Right ventricle myocardium superior (tissue), 1 donor: ENCODE results near the gene COL4A3. TPM values are rescaled to one million over a fixed set of nuclear protein-coding genes. Genes with fewer than 3 reads are reported as not detected.
A peak's percentile ranks its signal among the peaks of the same experiment; 100 is the strongest.
"Not testable (repeated sequence)": the region's sequence is repeated elsewhere in the genome, so short reads cannot be mapped to it uniquely, and the experiment has no call there.

Experiments used
- ATAC-seq: fragments of 200-7000 bp; cut with Tn5 transposase; one replicate; pipeline ENCODE4 v1.9.1; 2020; ENCODE audit warnings: mild to moderate bottlenecking; ENCODE audit not compliant: poor library complexity
- DNase-seq: peaks from one replicate; pipeline ENCODE4 v3.0.0-alpha.2; 2020
- intact Hi-C: fragments of 100-400 bp; cut with DNase I; formaldehyde crosslinking; loops from one replicate; pipeline ENCODE4 v1.11.2; 2022
- total RNA-seq: library from RNA; stranded (reverse); fragmentation: NEBNext Ultra II Directional; extraction: Animal tissue kit (Norgen Biotek cat#: 25700); gene quantifications from one replicate; pipeline ENCODE4 v1.2.1, GENCODE V29; 2021
- donor health status: DM: no; HTN: yes; CAD: no; lungs with severe emphysema.

Gene COL4A3
- total RNA-seq, 1 donor from 2014 or later: 5.8 TPM

GRCh38 chr2:227153307-227153706, 11.1 kb upstream of the COL4A3 start:
- intact Hi-C loops: no loop called here
- peak; percentile 42 for ATAC-seq
- DNase-seq: no peak

DNA sequence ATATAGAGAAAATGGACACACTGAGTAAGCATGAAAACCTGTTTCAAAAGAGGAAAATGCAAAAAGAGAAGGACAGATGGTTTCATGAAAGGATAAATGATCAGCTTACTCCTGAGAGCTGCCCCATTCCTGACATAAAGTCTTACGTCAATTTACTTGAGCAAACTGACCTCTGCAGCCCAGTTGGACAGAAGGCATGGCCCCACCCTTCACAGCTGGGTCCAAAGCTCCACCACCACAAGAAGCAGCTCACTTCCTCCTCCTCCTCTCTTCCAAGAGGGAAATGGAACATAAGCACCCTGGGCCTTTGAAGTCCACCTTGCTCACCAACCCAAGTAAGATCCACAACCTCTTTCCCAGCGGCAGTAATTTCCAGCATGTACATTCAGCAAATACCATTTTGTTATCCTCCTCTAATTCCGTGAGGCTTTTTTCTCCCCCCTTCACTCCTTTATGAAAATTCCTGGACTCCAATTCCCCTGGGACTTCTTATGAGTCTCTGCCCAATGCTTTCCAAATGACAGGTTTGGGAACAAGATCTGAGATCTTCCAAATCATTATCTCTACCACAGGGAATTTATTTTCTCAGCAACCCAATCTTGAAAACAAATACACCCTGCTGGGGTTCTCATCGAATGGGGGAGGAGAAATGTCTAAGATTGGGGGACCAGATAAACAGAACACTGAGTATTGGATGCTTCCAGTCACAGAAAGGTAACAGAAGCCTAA, 10.5 kb upstream of the COL4A3 start:
- intact Hi-C loops: no loop called here
- ATAC-seq (peak; percentile 81), DNase-seq (peak; percentile 76)

- peak; percentile 69 for DNase-seq
- peak; percentile 69 for ATAC-seq
- intact Hi-C loops: no loop called here
Observed at GRCh38 chr2:227154986-227155774, 9.2 kb upstream of the COL4A3 start.

- intact Hi-C loops: no loop called here
- ATAC-seq: no peak
Observed at GRCh38 chr2:227160164-227160563, 4.3 kb upstream of the COL4A3 start.

GRCh38 chr2:227161947-227162346, 2.5 kb upstream of the COL4A3 start:
- no peak for DNase-seq
- intact Hi-C loops: no loop called here
- no peak for ATAC-seq

More at GRCh38 chr2:227160164-227160563, 4.3 kb upstream of the COL4A3 start:
- no peak for DNase-seq

DNA sequence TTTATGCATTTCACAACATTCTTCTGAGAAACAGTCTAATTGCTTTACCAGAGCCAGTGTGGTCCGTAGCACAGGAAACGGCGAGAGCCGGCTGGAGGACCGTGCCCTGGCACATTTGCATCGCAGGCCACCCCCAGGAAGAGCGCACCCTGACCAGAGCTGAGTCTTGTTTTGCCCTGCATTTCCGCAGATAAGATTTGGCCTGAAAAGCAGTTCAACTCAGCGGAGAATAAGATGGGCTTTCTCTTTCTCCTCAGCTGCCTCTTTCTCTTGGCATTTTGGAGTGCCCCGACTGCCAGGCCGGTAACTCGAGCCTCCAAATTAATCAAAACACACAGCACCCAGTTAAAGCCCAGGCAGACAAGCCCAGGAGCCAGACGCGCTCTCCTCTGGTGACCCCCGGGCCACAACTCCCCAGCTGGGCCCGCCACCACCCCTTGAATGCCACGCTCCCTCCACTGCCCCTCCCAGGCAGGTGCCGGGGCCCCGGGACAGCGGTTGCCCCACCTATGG, 883 bp upstream of the COL4A3 start:
- ATAC-seq (peak; percentile 49), DNase-seq (peak; percentile 40)
- intact Hi-C loops: no loop called here

GRCh38 chr2:227164763-227165291, 403 bp downstream of the COL4A3 start:
- intact Hi-C loops: no loop called here
- ATAC-seq (peak; percentile 50), DNase-seq (peak; percentile 62)

GRCh38 chr2:227171779-227172178, 7.4 kb downstream of the COL4A3 start:
- intact Hi-C loops, DNase-seq, ATAC-seq: not testable (repeated sequence)

DNA sequence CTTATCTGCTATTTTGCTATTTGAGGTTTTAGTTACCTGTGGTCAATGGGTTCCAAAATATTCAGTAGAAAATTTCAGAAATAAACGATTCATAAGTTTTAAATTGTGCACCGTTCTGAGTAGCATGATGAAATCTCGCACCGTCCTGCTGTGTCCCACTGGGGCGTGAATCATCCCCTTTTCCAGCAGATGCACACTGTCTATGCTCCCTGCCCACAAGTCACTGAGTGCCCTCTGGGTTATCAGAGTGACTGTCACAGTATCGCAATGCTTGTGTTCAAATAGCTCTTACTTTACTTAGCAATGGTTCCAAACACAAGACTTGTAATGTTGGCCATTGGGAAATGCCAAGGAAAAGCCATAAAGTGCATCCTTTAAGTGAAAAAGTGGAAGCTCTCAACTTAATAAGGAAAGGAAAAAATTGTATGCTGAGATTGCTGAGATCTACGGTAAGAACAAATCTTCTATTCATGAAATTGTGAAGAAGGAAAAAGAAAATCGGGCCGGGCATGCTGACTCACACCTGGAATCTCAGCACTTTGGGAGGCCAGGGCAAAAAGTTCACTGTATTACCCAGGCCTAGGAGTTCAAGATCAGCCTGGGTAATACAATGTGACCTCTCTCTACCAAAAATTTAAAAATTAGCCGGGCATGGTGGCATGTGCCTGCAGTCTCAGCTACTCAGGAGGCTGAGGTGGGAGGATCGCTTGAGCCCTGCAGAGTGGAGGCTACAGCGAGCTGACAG, 13.3 kb downstream of the COL4A3 start:
- intact Hi-C loops: no loop called here
- ATAC-seq: no peak
- DNase-seq: no peak

- DNase-seq: peak; percentile 52
- intact Hi-C loops: no loop called here
- peak; percentile 94 for ATAC-seq
Observed at GRCh38 chr2:227179988-227180685, 15.7 kb downstream of the COL4A3 start.

DNA sequence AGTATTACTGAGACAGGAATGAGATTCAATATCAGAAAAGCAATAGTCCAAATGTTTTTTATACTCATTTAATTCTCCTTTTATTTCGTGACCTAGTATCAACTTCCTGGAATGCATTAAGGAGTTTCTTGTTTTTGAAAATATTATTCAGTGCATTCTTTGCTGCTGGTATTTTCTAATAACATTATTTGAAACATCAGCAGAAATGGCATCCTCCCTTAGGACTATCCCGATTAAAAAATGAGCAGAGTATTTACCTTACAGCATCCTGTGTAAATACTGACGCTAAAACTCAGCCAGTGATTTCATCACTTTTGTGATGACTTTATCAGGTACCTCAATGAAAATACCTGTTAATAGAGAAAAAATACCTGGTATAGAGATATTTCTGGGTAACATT, 16.3 kb downstream of the COL4A3 start:
- DNase-seq (no peak), ATAC-seq (no peak)
- intact Hi-C loops: no loop called here

DNA sequence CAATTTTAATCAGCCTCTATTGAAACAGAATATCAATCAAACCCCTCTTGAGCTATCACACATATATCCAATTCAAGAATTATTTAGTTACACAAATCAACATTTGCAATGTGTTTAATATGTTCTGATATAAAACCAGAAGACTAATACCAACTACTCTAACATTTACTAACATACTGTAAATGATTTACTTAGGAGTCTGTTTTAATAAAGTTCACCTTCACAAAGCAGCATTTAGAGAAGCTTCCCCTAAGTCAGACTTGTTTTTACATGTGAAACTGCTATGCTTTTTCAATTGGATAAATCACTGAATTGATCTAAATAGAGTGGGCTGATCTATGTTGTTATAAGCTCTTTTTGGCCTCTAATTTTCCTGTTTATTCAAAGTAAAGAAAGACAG, 18.3 kb downstream of the COL4A3 start:
- DNase-seq (no peak), ATAC-seq (no peak)
- intact Hi-C loops: no loop called here

DNA sequence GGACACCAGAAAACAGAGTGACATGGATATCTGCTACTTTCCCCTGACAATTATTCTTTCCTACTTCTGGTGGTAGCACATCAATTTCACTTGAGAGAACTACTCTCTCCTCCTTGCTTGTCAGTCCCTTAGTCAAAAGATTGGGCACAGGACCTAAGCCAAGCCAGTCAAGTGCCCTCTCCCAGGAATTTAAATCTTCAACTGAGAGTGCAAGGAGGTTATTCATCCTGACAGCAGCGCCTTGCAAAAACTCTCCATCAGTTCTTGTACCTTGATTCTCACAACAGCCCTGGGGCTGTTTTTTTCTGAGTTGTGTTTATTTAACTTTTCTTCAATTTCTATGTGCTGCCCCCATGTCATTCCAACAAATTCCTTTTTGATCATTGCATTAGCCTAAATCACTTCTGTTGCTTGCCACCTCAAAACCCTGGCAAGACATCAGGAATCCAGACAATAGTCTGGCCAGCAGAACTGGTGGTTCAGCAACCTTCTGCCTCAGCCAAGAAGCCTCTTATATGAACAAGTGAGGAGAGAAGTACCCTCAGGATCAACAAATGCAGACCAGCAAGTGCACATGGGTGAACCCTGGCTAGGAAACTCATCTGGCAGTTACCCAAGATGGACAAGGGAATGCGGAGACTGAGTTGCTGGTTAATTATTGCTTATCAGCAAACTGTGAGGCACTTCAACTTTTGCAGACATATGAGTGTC, 19.4 kb downstream of the COL4A3 start:
- DNase-seq (no peak), ATAC-seq (no peak)
- intact Hi-C loops: no loop called here

DNA sequence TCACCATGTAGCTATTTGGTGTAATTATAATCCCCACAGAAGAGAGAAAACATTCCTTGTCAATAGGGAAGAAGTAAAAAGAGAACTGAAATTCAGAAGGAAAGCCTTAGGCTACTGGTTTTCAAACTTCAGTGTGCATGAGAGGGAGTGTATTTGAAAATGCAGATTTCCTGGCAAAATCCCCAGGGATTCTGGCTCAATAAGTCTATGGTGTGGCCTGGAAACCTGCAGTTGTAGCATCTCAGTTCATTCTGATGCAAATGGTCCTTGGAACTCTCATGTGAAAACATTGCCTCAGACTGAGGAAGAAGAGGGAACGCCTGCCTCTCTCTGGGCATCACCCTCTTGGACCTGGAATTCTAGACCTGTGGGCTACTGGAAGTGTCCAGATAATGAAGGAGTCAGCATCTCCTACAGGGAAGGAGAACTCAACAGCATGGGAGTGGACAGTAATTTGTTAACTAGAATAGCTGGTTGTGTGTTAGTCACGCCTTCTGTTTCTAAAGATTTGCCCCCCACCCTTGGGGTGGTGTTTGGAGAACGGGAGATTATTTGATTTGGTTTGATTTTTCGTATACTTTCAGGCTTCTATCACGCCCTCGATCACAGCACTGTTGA, 21.3 kb downstream of the COL4A3 start:
- DNase-seq (no peak), ATAC-seq (no peak)
- intact Hi-C loops: no loop called here

DNA sequence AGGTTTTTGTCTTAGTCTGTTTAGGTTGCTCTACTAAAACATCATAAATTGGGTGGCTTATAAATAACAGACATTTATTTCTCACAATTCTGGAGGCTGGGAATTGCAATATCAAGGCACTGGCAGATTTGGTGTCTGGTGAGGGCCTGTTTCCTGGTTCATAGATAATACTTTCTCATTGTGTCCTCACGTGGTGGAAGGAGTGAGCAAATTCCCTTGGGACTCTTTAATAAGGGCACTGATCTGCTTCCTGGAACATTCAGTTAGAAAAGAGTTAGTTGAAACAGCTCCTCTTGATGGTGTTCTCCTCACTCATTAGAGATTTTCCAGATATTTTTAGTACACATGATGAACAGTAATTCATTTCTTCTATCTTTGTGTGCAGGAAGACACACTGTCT, 22.3 kb downstream of the COL4A3 start:
- ATAC-seq (no peak), DNase-seq (no peak)
- intact Hi-C loops: no loop called here

- ATAC-seq (peak; percentile 94), DNase-seq (no peak)
- intact Hi-C loops: no loop called here
Observed at GRCh38 chr2:227188292-227188691, 23.9 kb downstream of the COL4A3 start.

- intact Hi-C loops: no loop called here
- DNase-seq (no peak), ATAC-seq (no peak)
Observed at GRCh38 chr2:227191367-227191766, 26.9 kb downstream of the COL4A3 start.
